Right ventricle myocardium superior (tissue), 1 donor: ENCODE measurements around the gene LIPH. TPM values are rescaled to one million over a fixed set of nuclear protein-coding genes. Genes with fewer than 3 reads are reported as not detected.
A peak's percentile ranks its signal among the peaks of the same experiment; 100 is the strongest.
"Not testable (repeated sequence)": the region's sequence is repeated elsewhere in the genome, so short reads cannot be mapped to it uniquely, and the experiment has no call there.

Experiments used
- ATAC-seq: fragments of 200-7000 bp; cut with Tn5 transposase; one replicate; pipeline ENCODE4 v1.9.1; 2020; ENCODE audit warnings: mild to moderate bottlenecking; ENCODE audit not compliant: poor library complexity
- DNase-seq: peaks from one replicate; pipeline ENCODE4 v3.0.0-alpha.2; 2020
- intact Hi-C: fragments of 100-400 bp; cut with DNase I; formaldehyde crosslinking; loops from one replicate; pipeline ENCODE4 v1.11.2; 2022
- total RNA-seq: library from RNA; stranded (reverse); fragmentation: NEBNext Ultra II Directional; extraction: Animal tissue kit (Norgen Biotek cat#: 25700); gene quantifications from one replicate; pipeline ENCODE4 v1.2.1, GENCODE V29; 2021
- donor health status: DM: no; HTN: yes; CAD: no; lungs with severe emphysema.

LIPH gene
- total RNA-seq, 1 donor from 2014 or later: 0.43 TPM

- intact Hi-C loops: loop anchor here (5.0 kb wide), 1 partner anchor 74 kb away; no protein-coding TSS in a partner anchor
- DNase-seq (no peak), ATAC-seq (no peak)
These were observed 48.9 kb downstream of the LIPH start for GRCh38 chr3:185503521-185503920.

GRCh38 chr3:185502987-185503386, 49.4 kb downstream of the LIPH start:
- intact Hi-C loops: loop anchor here (5.0 kb wide), 1 partner anchor 74 kb away; no protein-coding TSS in a partner anchor
- ATAC-seq: peak; percentile 31

GRCh38 chr3:185498503-185499396, 53.6 kb downstream of the LIPH start, which contains the start of gene TMEM41A:
Gene TMEM41A (minus strand): TSS chr3:185499035. CDS start chr3:185498961, 74 bp downstream.
- peak; percentile 96 for DNase-seq
- ATAC-seq: peak; percentile 99
- intact Hi-C loops: loop anchor here (5.0 kb wide), 1 partner anchor 59 kb away; no protein-coding TSS in a partner anchor

More at GRCh38 chr3:185502987-185503386, 49.4 kb downstream of the LIPH start:
- no peak for DNase-seq

- DNase-seq (no peak), ATAC-seq (no peak)
- intact Hi-C loops: no loop called here
These were observed 62.1 kb downstream of the LIPH start for GRCh38 chr3:185490241-185490640.

GRCh38 chr3:185489462-185489861, 62.9 kb downstream of the LIPH start:
- DNase-seq: no peak
- no peak for ATAC-seq
- intact Hi-C loops: no loop called here

GRCh38 chr3:185488465-185488864, 63.9 kb downstream of the LIPH start:
- no peak for DNase-seq
- ATAC-seq: no peak
- intact Hi-C loops: no loop called here

- DNase-seq: no peak
- intact Hi-C loops: no loop called here
- ATAC-seq: no peak
These were observed 66.0 kb downstream of the LIPH start for GRCh38 chr3:185486394-185486793.

- ATAC-seq: no peak
These were observed 68.1 kb downstream of the LIPH start for GRCh38 chr3:185484296-185484695.

GRCh38 chr3:185479373-185479945, 72.9 kb downstream of the LIPH start:
- DNase-seq (no peak), ATAC-seq (no peak)
- intact Hi-C loops: no loop called here

More at GRCh38 chr3:185484296-185484695, 68.1 kb downstream of the LIPH start:
- no peak for DNase-seq
- intact Hi-C loops: no loop called here

- DNase-seq: no peak
- no peak for ATAC-seq
- intact Hi-C loops: no loop called here
These were observed 75.1 kb downstream of the LIPH start for GRCh38 chr3:185477316-185477715.

GRCh38 chr3:185474922-185475321, 77.5 kb downstream of the LIPH start:
- ATAC-seq, DNase-seq, intact Hi-C loops: not testable (repeated sequence)

GRCh38 chr3:185473290-185473815, 79.0 kb downstream of the LIPH start:
- ATAC-seq (no peak), DNase-seq (no peak)
- intact Hi-C loops: no loop called here

GRCh38 chr3:185470323-185470722, 82.1 kb downstream of the LIPH start:
- intact Hi-C loops: no loop called here
- DNase-seq (no peak), ATAC-seq (no peak)

GRCh38 chr3:185469542-185469941, 82.8 kb downstream of the LIPH start:
- ATAC-seq (no peak), DNase-seq (no peak)
- intact Hi-C loops: no loop called here

- DNase-seq, intact Hi-C loops, ATAC-seq: not testable (repeated sequence)
These were observed 86.3 kb downstream of the LIPH start for GRCh38 chr3:185466123-185466522.

- DNase-seq (no peak), ATAC-seq (no peak)
- intact Hi-C loops: no loop called here
These were observed 86.9 kb downstream of the LIPH start for GRCh38 chr3:185465471-185465870.

GRCh38 chr3:185460719-185461350, 91.6 kb downstream of the LIPH start:
- ATAC-seq (no peak), DNase-seq (no peak)
- intact Hi-C loops: no loop called here

GRCh38 chr3:185460309-185460708, 92.1 kb downstream of the LIPH start:
- intact Hi-C loops: no loop called here
- no peak for DNase-seq
- no peak for ATAC-seq

- intact Hi-C loops: no loop called here
- ATAC-seq: no peak
- DNase-seq: no peak
These were observed 95.0 kb downstream of the LIPH start for GRCh38 chr3:185457376-185457775.
